ENCODE data around the gene PPM1H.
A peak's percentile ranks its signal among the peaks of the same experiment; 100 is the strongest.
"Not testable (repeated sequence)": the region's sequence is repeated elsewhere in the genome, so short reads cannot be mapped to it uniquely, and the experiment has no call there.

PPM1H gene

DNA sequence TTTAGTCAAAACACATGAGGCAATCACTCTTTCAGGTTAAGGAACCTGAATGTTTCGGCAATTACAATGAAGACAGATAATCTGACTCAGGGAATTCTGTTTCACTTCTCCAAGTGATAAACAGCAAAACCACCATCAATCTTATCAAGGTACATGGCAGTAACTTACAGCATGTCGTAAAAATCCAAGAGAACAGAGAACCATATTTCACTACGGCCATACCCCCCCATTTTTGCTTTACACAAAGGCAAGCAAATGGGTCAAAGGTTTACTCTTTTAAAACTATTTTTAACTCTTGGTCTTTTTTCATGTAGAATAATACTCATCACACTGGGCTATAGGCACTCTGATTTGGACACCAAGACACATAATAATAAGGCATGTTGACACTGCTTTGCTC is 102.4 kb downstream of the PPM1H start:
- Histone ChIP-seq H3K9ac (ENCODE audit: low read length) (no peak overlapping the region), H3K4me3 (ENCODE audit: low read length) (no peak overlapping the region), H3K9me3 (ENCODE audit: control insufficient read depth, low read length) (no peaks in the 10 kb centered on the region), H3K4me1 (ENCODE audit: control insufficient read depth, insufficient read depth, low read length) (no peaks in the 10 kb centered on the region), H3K36me3 (ENCODE audit: control insufficient read depth, insufficient read depth, low read length, severe bottlenecking) (no peaks in the 10 kb centered on the region), H3K27me3 (replicated peaks; ENCODE audit: control insufficient read depth, insufficient read depth, low read length) (peaks cover 3% of the 10 kb centered on the region)
- DNase-seq (ENCODE audit: low read depth) = no peak

DNA sequence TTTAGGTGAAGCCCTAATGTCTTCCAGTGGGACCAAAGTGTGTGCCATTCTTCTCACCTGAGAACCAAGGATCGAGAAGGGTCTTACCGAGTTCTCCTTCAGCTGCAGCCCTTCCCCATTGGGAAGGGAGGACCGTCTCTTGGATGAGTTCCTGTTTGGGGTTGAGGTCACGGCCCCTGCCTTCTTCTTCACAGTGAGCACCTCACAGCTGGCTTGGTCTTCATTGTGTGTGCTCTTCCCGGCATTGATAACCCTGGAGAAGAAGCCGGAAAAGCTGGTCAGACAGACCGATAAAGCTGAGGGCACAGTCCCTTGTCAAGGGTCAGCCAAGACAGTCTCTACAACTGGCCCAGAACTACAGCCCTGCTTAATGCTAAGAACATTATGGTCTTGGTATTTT is 102.9 kb downstream of the PPM1H start:
- Histone ChIP-seq H3K9me3 (ENCODE audit: control insufficient read depth, low read length) (no peaks in the 10 kb centered on the region), H3K9ac (ENCODE audit: low read length) (no peak overlapping the region), H3K27me3 (replicated peaks; ENCODE audit: control insufficient read depth, insufficient read depth, low read length) (peaks cover 3% of the 10 kb centered on the region), H3K36me3 (ENCODE audit: control insufficient read depth, insufficient read depth, low read length, severe bottlenecking) (no peaks in the 10 kb centered on the region), H3K4me3 (ENCODE audit: low read length) (no peak overlapping the region), H3K4me1 (ENCODE audit: control insufficient read depth, insufficient read depth, low read length) (no peaks in the 10 kb centered on the region)
- no peak for DNase-seq (ENCODE audit: low read depth)

DNA sequence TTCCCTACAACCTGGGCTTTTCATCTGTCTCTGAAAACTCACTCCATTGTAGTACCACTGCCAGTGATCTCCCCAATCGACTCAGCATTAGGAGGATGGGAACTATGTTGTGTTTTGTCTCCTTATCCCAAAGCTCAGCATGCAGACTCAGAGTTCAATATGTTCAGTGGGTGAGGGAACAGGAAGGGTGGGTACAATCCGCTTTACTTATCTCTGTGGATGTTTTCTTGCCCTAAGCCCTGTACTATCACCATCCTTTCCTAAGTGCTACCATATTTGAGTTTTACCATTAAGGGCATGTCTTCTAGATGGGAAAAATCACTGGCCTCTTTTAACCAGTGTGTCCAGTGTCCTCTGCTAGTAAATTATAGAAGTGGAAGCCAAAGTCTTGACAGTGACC is 107.1 kb downstream of the PPM1H start:
- H3K36me3 ChIP-seq (ENCODE audit: control insufficient read depth, insufficient read depth, low read length, severe bottlenecking) = no peaks in the 10 kb centered on the region
- H3K4me3 ChIP-seq (ENCODE audit: low read length) = no peak overlapping the region
- peaks cover 3% of the 10 kb centered on the region for H3K27me3 ChIP-seq (replicated peaks; ENCODE audit: control insufficient read depth, insufficient read depth, low read length)
- H3K9me3 ChIP-seq (ENCODE audit: control insufficient read depth, low read length) = no peaks in the 10 kb centered on the region
- no peaks in the 10 kb centered on the region for H3K4me1 ChIP-seq (ENCODE audit: control insufficient read depth, insufficient read depth, low read length)
- no peak overlapping the region for H3K9ac ChIP-seq (ENCODE audit: low read length)
- no peak for DNase-seq (ENCODE audit: low read depth)

DNA sequence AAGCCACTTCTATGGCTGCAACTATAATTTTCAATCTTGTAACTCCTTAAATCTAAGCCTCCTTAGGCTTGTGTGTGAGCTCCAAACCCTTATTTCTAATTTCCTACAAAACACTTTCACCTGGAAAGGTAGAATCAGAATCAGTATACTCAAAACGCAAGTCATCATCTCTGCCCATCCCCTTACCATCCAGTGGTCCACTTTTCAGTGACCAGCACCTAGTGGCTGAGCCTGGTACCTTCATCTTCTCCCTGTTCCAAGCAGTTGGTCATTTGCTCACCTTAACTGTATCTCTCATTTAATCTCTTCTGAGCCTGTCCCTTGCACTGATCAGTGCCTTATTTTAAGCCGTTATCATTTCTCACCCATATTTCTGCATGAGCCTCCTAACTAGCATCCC is 107.9 kb downstream of the PPM1H start:
- Histone ChIP-seq H3K4me3 (ENCODE audit: low read length) (no peak overlapping the region), H3K4me1 (ENCODE audit: control insufficient read depth, insufficient read depth, low read length) (no peaks in the 10 kb centered on the region), H3K27me3 (replicated peaks; ENCODE audit: control insufficient read depth, insufficient read depth, low read length) (peaks cover 3% of the 10 kb centered on the region), H3K9me3 (ENCODE audit: control insufficient read depth, low read length) (no peaks in the 10 kb centered on the region), H3K36me3 (ENCODE audit: control insufficient read depth, insufficient read depth, low read length, severe bottlenecking) (no peaks in the 10 kb centered on the region), H3K9ac (ENCODE audit: low read length) (no peak overlapping the region)
- DNase-seq (ENCODE audit: low read depth) = no peak

DNA sequence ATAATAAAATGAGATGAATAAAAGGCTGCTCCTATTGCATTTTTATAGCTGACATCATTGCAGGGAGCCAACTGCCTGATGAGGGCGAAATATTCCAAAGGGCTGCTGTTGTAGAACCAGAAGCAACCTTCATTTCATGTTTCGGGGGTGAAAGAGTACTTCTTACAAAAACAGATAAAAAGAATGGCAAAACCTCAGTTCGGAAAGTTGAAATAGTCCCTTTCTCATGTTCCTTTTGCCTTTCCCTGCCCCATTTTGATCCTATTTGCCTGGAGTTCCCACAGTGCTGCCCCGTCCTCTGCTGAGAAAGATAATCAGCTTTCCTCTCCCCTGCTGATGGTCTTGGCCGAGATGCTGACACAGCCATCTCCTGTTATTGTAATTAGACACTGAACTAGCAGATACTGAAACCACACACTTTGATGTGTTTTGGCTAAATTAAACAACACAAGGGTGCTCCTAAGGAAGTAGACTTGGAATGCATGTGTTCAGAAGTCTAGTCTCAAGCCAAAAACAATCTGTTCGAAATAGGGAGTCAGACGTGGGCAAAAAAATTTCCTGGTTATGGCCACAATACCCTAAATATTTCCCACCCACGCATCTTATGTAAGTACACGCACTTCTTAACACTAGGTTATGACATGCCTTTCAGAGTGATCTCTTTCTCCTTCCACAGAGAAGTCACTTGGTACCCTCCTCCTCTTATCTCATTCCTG is 117.2 kb downstream of the PPM1H start:
- Histone ChIP-seq H3K36me3 (ENCODE audit: control insufficient read depth, insufficient read depth, low read length, severe bottlenecking) (no peaks in the 10 kb centered on the region), H3K4me3 (ENCODE audit: low read length) (no peak overlapping the region), H3K4me1 (ENCODE audit: control insufficient read depth, insufficient read depth, low read length) (no peaks in the 10 kb centered on the region), H3K9ac (ENCODE audit: low read length) (no peak overlapping the region), H3K27me3 (replicated peaks; ENCODE audit: control insufficient read depth, insufficient read depth, low read length) (peaks cover 10% of the 10 kb centered on the region), H3K9me3 (ENCODE audit: control insufficient read depth, low read length) (no peaks in the 10 kb centered on the region)
- DNase-seq (ENCODE audit: low read depth) = peak; percentile 55

DNA sequence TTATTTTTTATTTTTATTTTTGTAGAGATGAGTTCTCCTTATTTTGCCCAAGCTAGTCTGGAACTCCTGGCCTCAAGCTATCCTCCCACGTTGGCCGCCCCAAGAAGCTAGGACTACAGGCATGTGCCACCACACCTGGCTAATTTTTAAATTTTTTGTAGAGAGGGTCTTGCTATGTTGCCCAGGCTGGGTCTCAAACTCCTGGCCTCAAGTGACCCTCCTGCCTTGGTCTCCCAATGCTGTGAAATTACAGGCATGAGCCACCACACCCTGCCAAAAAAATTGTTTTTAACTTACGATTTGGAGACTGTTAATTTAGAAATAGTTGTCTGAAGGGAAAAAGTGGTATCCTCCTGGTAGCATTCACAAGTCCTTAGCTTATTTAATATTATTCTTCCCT is 120.7 kb downstream of the PPM1H start:
- Histone ChIP-seq H3K27me3 (replicated peaks; ENCODE audit: control insufficient read depth, insufficient read depth, low read length) (peaks cover 2% of the 10 kb centered on the region), H3K4me3 (ENCODE audit: low read length) (no peak overlapping the region), H3K9me3 (ENCODE audit: control insufficient read depth, low read length) (no peaks in the 10 kb centered on the region), H3K9ac (ENCODE audit: low read length) (no peak overlapping the region), H3K36me3 (ENCODE audit: control insufficient read depth, insufficient read depth, low read length, severe bottlenecking) (no peaks in the 10 kb centered on the region), H3K4me1 (ENCODE audit: control insufficient read depth, insufficient read depth, low read length) (no peaks in the 10 kb centered on the region)
- DNase-seq (ENCODE audit: low read depth) = no peak

DNA sequence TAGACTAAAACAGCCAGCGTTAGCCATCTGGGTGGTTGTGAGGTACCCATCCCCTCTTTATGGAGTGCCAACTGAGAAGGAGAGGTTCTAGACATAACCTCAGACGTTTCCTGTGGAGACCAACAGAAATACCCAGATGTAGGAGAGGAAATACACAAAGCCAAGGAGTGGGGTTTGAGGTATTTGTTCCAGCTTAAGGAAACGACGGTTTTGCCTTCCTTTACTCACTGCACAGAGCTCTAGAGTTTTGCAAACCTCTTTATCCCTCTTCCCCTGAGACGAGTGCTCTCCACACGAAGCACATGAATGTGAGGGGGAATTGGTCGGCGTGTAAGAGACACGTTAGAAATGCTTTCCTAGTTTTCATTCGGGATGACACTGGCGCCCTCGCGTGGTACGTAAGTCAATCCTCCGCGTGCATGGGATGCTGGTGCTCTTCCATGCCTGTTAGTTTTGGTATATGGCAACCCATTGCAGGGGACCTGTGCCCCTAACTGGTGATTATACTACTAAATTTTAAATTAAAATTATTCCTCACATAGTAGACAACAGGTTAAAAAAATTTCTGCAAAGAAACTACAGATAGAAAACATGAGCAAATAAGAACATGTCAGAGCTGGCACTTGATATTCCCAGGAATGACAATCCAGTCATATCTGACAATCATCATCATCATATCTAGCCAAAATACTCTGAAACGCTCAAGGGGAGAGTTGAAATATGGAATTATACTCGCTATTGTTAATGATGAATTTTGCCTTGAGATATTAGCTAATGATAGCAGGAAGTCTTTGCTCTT is 121.7 kb downstream of the PPM1H start:
- DNase-seq (ENCODE audit: low read depth) = peak; percentile 90
- Histone ChIP-seq H3K4me3 (ENCODE audit: low read length) (peak overlapping the region; percentile 41), H3K36me3 (ENCODE audit: control insufficient read depth, insufficient read depth, low read length, severe bottlenecking) (no peaks in the 10 kb centered on the region), H3K9me3 (ENCODE audit: control insufficient read depth, low read length) (no peaks in the 10 kb centered on the region), H3K4me1 (ENCODE audit: control insufficient read depth, insufficient read depth, low read length) (no peaks in the 10 kb centered on the region), H3K27me3 (replicated peaks; ENCODE audit: control insufficient read depth, insufficient read depth, low read length) (no peaks in the 10 kb centered on the region), H3K9ac (ENCODE audit: low read length) (peak overlapping the region; percentile 52)

DNA sequence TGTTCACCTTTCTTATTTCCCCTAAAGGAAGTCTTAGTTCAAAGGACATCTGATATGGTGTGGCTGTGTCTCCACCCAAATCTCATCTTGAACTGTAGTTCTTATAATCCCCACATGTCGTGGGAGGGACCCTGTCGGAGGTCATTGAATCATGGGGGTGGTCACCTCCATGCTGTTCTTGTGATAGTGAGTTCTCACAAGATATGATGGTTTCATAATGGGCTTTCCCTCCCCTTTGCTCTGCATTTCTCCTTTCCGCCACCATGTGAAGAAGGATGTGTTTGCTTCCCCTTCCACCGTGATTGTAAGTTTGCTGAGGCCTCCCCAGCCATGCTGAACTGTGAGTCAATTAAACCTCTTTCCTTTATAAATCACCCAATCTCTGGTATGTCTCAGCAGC is 123.5 kb downstream of the PPM1H start:
- DNase-seq (ENCODE audit: low read depth) = not testable (repeated sequence)

DNA sequence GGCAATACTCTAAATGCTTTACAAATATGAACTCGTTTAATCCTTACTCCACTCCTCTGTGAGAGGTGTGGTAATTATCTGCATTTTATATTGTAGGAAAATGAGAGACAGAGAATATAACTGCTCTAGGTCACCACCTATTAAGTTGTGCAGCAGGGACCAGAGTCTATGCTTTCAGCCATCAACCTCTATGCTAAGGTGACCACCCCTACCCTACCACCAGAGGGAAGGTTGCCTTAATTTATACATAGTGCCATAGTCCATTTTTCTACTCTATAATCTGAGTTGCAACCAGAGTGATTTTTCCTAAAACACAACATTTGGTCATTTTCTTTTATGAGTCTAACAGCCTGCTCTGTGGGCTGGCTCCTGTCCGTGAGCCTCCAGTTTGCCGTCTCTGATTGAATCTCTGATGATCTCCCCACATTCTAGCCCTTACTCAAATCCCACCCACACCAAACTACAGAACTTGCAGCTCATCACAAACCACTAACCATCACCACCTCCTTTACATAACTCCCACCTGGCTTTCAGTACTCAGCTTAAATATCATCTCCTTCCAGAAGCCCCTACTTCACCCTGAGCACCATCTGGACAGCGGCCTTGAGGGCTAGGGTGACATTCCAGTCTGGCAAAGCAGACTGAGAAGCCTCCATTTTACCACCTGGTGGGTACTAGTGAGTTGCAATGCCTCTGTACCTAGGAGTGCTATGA is 126.6 kb downstream of the PPM1H start:
- H3K4me1 ChIP-seq (ENCODE audit: control insufficient read depth, insufficient read depth, low read length) = no peaks in the 10 kb centered on the region
- no peaks in the 10 kb centered on the region for H3K27me3 ChIP-seq (replicated peaks; ENCODE audit: control insufficient read depth, insufficient read depth, low read length)
- no peak overlapping the region for H3K9ac ChIP-seq (ENCODE audit: low read length)
- H3K36me3 ChIP-seq (ENCODE audit: control insufficient read depth, insufficient read depth, low read length, severe bottlenecking) = no peaks in the 10 kb centered on the region
- H3K9me3 ChIP-seq (ENCODE audit: control insufficient read depth, low read length) = no peaks in the 10 kb centered on the region
- no peak overlapping the region for H3K4me3 ChIP-seq (ENCODE audit: low read length)
- no peak for DNase-seq (ENCODE audit: low read depth)

More for the DNA sequence above, 123.5 kb downstream of the PPM1H start:
- H3K4me1 ChIP-seq (ENCODE audit: control insufficient read depth, insufficient read depth, low read length); H3K9ac ChIP-seq (ENCODE audit: low read length); H3K36me3 ChIP-seq (ENCODE audit: control insufficient read depth, insufficient read depth, low read length, severe bottlenecking); H3K27me3 ChIP-seq (replicated peaks; ENCODE audit: control insufficient read depth, insufficient read depth, low read length); H3K4me3 ChIP-seq (ENCODE audit: low read length); H3K9me3 ChIP-seq (ENCODE audit: control insufficient read depth, low read length): not testable (repeated sequence)

DNA sequence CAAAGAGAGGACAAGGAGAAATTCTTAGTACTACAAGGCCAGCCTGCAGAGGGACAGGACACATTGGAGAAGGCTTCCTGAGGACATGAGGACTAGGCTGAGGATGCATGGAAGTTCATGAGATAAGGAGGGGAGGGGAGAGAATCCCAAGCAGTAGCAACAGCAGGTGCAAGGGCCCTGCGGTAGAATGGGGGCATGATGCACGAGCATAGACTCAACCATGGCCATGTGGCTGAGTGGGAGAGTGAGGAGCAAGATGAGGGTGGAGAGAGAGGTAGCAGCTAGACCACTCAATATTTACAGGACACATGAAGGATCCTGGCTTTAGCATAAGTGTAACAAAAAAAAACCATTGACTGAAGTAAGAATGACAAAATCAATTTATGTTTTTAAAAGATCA is 128.1 kb downstream of the PPM1H start:
- Histone ChIP-seq H3K27me3 (replicated peaks; ENCODE audit: control insufficient read depth, insufficient read depth, low read length) (no peaks in the 10 kb centered on the region), H3K36me3 (ENCODE audit: control insufficient read depth, insufficient read depth, low read length, severe bottlenecking) (no peaks in the 10 kb centered on the region), H3K4me1 (ENCODE audit: control insufficient read depth, insufficient read depth, low read length) (no peaks in the 10 kb centered on the region), H3K9ac (ENCODE audit: low read length) (no peak overlapping the region), H3K4me3 (ENCODE audit: low read length) (no peak overlapping the region), H3K9me3 (ENCODE audit: control insufficient read depth, low read length) (no peaks in the 10 kb centered on the region)
- no peak for DNase-seq (ENCODE audit: low read depth)

DNA sequence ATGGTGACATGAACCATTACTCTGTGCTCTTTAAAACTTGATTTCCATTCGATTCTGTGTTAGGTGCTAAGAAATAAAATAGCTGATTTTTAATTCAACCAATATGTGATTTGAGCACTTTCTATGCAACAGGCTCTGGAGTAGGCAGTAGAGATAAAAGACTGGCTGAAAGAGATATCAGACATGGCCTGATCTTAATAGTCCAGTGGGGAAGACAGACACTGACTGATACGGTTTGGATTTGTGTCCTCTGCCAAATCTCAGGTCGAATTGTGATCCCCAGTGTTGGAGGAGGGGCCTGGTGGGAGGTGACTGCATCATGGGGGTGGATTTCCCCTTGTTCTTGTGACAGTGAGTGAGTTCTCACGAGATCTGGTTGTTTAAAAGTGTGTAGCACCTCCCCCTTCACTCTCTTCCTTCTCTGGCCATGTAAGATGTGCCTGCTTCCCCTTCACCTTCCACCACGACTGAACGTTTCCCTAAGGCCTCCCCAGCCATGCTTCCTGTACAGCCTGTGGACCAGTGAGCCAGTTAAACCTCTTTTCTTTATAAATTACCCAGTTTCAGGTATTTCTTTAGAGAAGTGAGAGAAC is 128.6 kb downstream of the PPM1H start:
- no peak for DNase-seq (ENCODE audit: low read depth)
- no peaks in the 10 kb centered on the region for H3K27me3 ChIP-seq (replicated peaks; ENCODE audit: control insufficient read depth, insufficient read depth, low read length)
- no peak overlapping the region for H3K4me3 ChIP-seq (ENCODE audit: low read length)
- no peaks in the 10 kb centered on the region for H3K4me1 ChIP-seq (ENCODE audit: control insufficient read depth, insufficient read depth, low read length)
- no peaks in the 10 kb centered on the region for H3K36me3 ChIP-seq (ENCODE audit: control insufficient read depth, insufficient read depth, low read length, severe bottlenecking)
- H3K9ac ChIP-seq (ENCODE audit: low read length) = no peak overlapping the region
- H3K9me3 ChIP-seq (ENCODE audit: control insufficient read depth, low read length) = no peaks in the 10 kb centered on the region

Measured in adipocyte (in vitro differentiated cells).